K562 (cell line): ENCODE data around the gene KRT80. TPM values are rescaled to one million over a fixed set of nuclear protein-coding genes. Genes with fewer than 3 reads are reported as not detected.

ENCODE experiments used
- ATAC-seq: fragments of 200-7000 bp; cut with Tn5 transposase; 3 replicates; pipeline ENCODE4 v1.9.1; 2020; ENCODE audit warnings: moderate library complexity
- BruUV-seq: library from RNA; stranded (reverse); fragments of 400-500 nt; replicated peaks from 2 replicates; lab custom pipeline; 2021; lab: Mats Ljungman, UMichigan
- CTCF ChIA-PET: fragments of 300-600 bp; formaldehyde crosslinking; extraction: SDS; loops from one replicate; lab custom pipeline; 2021; ENCODE audit warnings: low intra/inter-chr PET ratio; lab: Yijun Ruan, JAX
- POLR2A ChIA-PET: fragments of 300-600, 350-650 bp; sonication (Branson Sonifier 250); formaldehyde crosslinking; extraction: SDS; loops from one replicate; lab custom pipeline; 2021; ENCODE audit warnings: antibody characterized with exemption, inconsistent platforms; lab: Yijun Ruan, JAX
- DNase-seq, 4 experiments: peaks; one replicate each; pipeline versions ENCODE4 v3.0.0 to v3.0.0-alpha.2; 2011 to 2018; ENCODE audit warnings: low spot score in 3 of 4, mixed read lengths in 3 of 4; ENCODE audit errors: extremely low read depth in 1 of 4
- FAIRE-seq: peaks from 2 replicates; lab custom pipeline; 2011; peaks lifted over from hg19 to GRCh38; lab: Jason Lieb, UNC
- H2AFZ ChIP-seq: 2 replicates; pipeline ENCODE4 v1.6.0; 2011; ENCODE audit warnings: low read depth, low read length, control low read depth, inconsistent platforms
- H3K27ac ChIP-seq: fragments of 200-600 bp; 3 replicates; pipeline ENCODE4 v1.8.0; 2011; ENCODE audit warnings: low read depth, mild to moderate bottlenecking, control low read depth, inconsistent platforms, low read length, moderate library complexity, mixed read lengths; ENCODE audit errors: extremely low read depth
- H3K27me3 ChIP-seq, 2 experiments: fragments of 300-600 bp in 1 of 2; 2 replicates in 1 of 2; 3 replicates in 1 of 2; pipeline versions ENCODE4 v1.6.0 to v1.8.0; 2011; ENCODE audit warnings: inconsistent platforms in 2 of 2, low read length in 2 of 2, mild to moderate bottlenecking in 1 of 2, mixed read lengths in 1 of 2, moderate library complexity in 1 of 2; ENCODE audit not compliant: control insufficient read depth in 2 of 2, insufficient read depth in 2 of 2
- H3K36me3 ChIP-seq: fragments of 300-600 bp; 3 replicates; pipeline ENCODE4 v1.8.0; 2011; ENCODE audit warnings: mild to moderate bottlenecking, low read length, inconsistent platforms; ENCODE audit not compliant: control insufficient read depth, insufficient read depth
- H3K4me1 ChIP-seq, 2 experiments: fragments of 200-600 bp in 1 of 2; replicated peaks in 1 of 2; 2 replicates in 1 of 2; 3 replicates in 1 of 2; pipeline versions ENCODE4 v1.5.1 to v1.8.0; 2011; ENCODE audit warnings: inconsistent platforms in 2 of 2, low read length in 2 of 2, mild to moderate bottlenecking in 1 of 2, mixed read lengths in 1 of 2, moderate library complexity in 1 of 2; ENCODE audit not compliant: control insufficient read depth in 2 of 2, insufficient read depth in 2 of 2
- H3K4me2 ChIP-seq: 2 replicates; pipeline ENCODE4 v1.6.1; 2011; ENCODE audit warnings: low read length, control low read depth, inconsistent platforms, mixed read lengths; ENCODE audit not compliant: insufficient read depth
- H3K4me3 ChIP-seq: fragments of 200-600 bp; sonication (generic), shearing (Covaris generic); 2 replicates; pipeline ENCODE4 v1.5.1; 2016; ENCODE audit warnings: control low read depth, inconsistent platforms
- H3K79me2 ChIP-seq: fragments of 200-600 bp; 3 replicates; pipeline ENCODE4 v1.8.0; 2011; ENCODE audit warnings: low read length, inconsistent platforms; ENCODE audit not compliant: control insufficient read depth, insufficient read depth
- H3K9ac ChIP-seq, 2 experiments: 2 replicates each; pipeline versions ENCODE4 v1.6.0 to v1.6.1; 2011; ENCODE audit warnings: low read depth in 2 of 2, low read length in 2 of 2, control low read depth in 1 of 2, inconsistent platforms in 1 of 2, mild to moderate bottlenecking in 1 of 2, mixed read lengths in 1 of 2; ENCODE audit not compliant: insufficient read depth in 1 of 2
- H3K9me1 ChIP-seq: one replicate; pipeline ENCODE4 v1.6.0; 2011; ENCODE audit warnings: inconsistent platforms, mild to moderate bottlenecking, low read length, moderate library complexity; ENCODE audit not compliant: control insufficient read depth, insufficient read depth
- H3K9me3 ChIP-seq: replicated peaks from 2 replicates; pipeline ENCODE4 v1.5.1; 2011; ENCODE audit warnings: low read depth, low read length, inconsistent platforms; ENCODE audit not compliant: control insufficient read depth, insufficient read depth
- H4K20me1 ChIP-seq: replicated peaks from 2 replicates; pipeline ENCODE4 v1.6.1; 2011; ENCODE audit warnings: low read length, inconsistent platforms, mixed read lengths; ENCODE audit not compliant: control insufficient read depth, insufficient read depth
- CAMTA2 ChIP-seq: fragments of 250-450 bp; sonication (Bioruptor Pico); conservative IDR thresholded peaks from 2 replicates; pipeline ENCODE4 v1.5.1; 2022
- CBX5 ChIP-seq: IDR thresholded peaks from 2 replicates; pipeline ENCODE4 v1.6.1; 2014; ENCODE audit warnings: low read depth, borderline replicate concordance
- GATA2 ChIP-seq: sonication (generic); formaldehyde crosslinking; IDR thresholded peaks from 2 replicates; pipeline ENCODE4 v1.4.0; 2020; ENCODE audit warnings: mild to moderate bottlenecking, missing genetic modification reagents
- HDAC8 ChIP-seq: fragments of 450-650 bp; IDR thresholded peaks from 2 replicates; pipeline ENCODE4 v1.6.1; 2016; ENCODE audit warnings: mild to moderate bottlenecking, missing genetic modification characterization, moderate library complexity, missing compliant biosample characterization
- KLF13 ChIP-seq: fragments of 450-650 bp; IDR thresholded peaks from 2 replicates; pipeline ENCODE4 v1.6.1; 2016; ENCODE audit warnings: missing genetic modification characterization, low read depth, mild to moderate bottlenecking, missing compliant biosample characterization, moderate library complexity, borderline replicate concordance
- MBD1 ChIP-seq: fragments of 250-450 bp; sonication (Bioruptor Pico); IDR thresholded peaks from 2 replicates; pipeline ENCODE4 v1.8.0; 2022; ENCODE audit warnings: inconsistent platforms
- MTF1 ChIP-seq: fragments of 250-450 bp; sonication (Bioruptor Pico); IDR thresholded peaks from 2 replicates; pipeline ENCODE4 v1.9.0; 2021; ENCODE audit warnings: moderate library complexity, mild to moderate bottlenecking, inconsistent platforms, borderline replicate concordance
- POLR2AphosphoS5 ChIP-seq: IDR thresholded peaks from 2 replicates; pipeline ENCODE4 v1.6.1; 2011; ENCODE audit warnings: mild to moderate bottlenecking, low read depth, low read length, moderate library complexity; ENCODE audit not compliant: control insufficient read depth, insufficient read depth
- SETDB1 ChIP-seq: IDR thresholded peaks from one replicate; pipeline ENCODE4 v1.6.1; 2012; ENCODE audit warnings: low read length, control low read depth, inconsistent platforms
- SMAD2 ChIP-seq: fragments of 150-350 bp; IDR thresholded peaks from 2 replicates; pipeline ENCODE4 v1.6.1; 2014; ENCODE audit warnings: low read depth, mild to moderate bottlenecking, low read length
- TBL1XR1 ChIP-seq, 2 experiments: IDR thresholded peaks; 2 replicates each; pipeline ENCODE4 v1.6.1; 2012; ENCODE audit warnings: improper control_type of control experiment in 2 of 2, low read length in 2 of 2, mild to moderate bottlenecking in 1 of 2
- TCF7L2 ChIP-seq: fragments of 150-350 bp; IDR thresholded peaks from 2 replicates; pipeline ENCODE4 v1.6.1; 2016; ENCODE audit warnings: low read depth, mild to moderate bottlenecking, low read length, moderate library complexity
- ZBTB17 ChIP-seq: fragments of 450-650 bp; formaldehyde crosslinking; IDR thresholded peaks from 2 replicates; pipeline ENCODE4 v1.4.0; 2020; ENCODE audit warnings: mild to moderate bottlenecking
- ZC3H8 ChIP-seq: fragments of 450-650 bp; IDR thresholded peaks from 2 replicates; pipeline ENCODE4 v1.6.1; 2017
- ZHX1 ChIP-seq: fragments of 150-350 bp; conservative IDR thresholded peaks from 2 replicates; pipeline ENCODE4 v1.6.1; 2014; ENCODE audit warnings: low read length
- ZNF24 ChIP-seq: fragments of 450-650 bp; IDR thresholded peaks from 2 replicates; pipeline ENCODE4 v1.6.1; 2016
- WGBS: fragments of 100-300 bp; shearing (Covaris generic); methylation state at CpG from one replicate; pipeline ENCODE4 v1.1.6; 2016; ENCODE audit warnings: low coverage, mixed read lengths; ENCODE audit not compliant: insufficient coverage; ENCODE audit errors: missing lambda C conversion rate; 5-methylcytosine and 5-hydroxymethylcytosine counted together
- in situ Hi-C: fragments of 300-500 bp; cut with MboI; formaldehyde crosslinking; loops from 4 replicates; pipeline ENCODE4 v1.15.0; 2018; ENCODE audit warnings: inconsistent platforms, mixed read lengths
- intact Hi-C: fragments of 100-400 bp; cut with micrococcal nuclease; formaldehyde crosslinking; loops from 2 replicates; pipeline ENCODE4 v1.14.2; 2022
- polyA plus RNA-seq, 8 experiments: library from polyadenylated mRNA; depleted of rRNA in 4 of 8; stranded (reverse) in 5 of 8; unstranded in 3 of 8; fragments of >200 nt; fragmentation: Nextera tagmentation in 2 of 8; fragmentation: Illumina TruSeq in 1 of 8; extraction: Ambion mirVana in 2 of 8; extraction: Trizol in 1 of 8; gene quantifications; 2 replicates each; pipeline versions ENCODE4 v1.2.1 to v1.2.3, GENCODE V29; 2011 to 2014; ENCODE audit warnings: inconsistent platforms in 1 of 8, missing spikeins in 1 of 8
- total RNA-seq, 7 experiments: library from RNA; depleted of rRNA in 6 of 7; stranded (reverse); fragments of >200 nt in 6 of 7; fragmentation: Illumina TruSeq in 2 of 7; extraction: Trizol in 2 of 7; gene quantifications; 2 replicates each; pipeline versions ENCODE4 v1.2.1 to v1.2.3, GENCODE V29; 2011 to 2021; ENCODE audit warnings: low replicate concordance in 1 of 7

KRT80 gene
- total and polyA plus RNA-seq, 9 of the 15 experiments (the other 6 are each of a cell fraction or from before 2014, with no cell fraction given): not detected

DNA sequence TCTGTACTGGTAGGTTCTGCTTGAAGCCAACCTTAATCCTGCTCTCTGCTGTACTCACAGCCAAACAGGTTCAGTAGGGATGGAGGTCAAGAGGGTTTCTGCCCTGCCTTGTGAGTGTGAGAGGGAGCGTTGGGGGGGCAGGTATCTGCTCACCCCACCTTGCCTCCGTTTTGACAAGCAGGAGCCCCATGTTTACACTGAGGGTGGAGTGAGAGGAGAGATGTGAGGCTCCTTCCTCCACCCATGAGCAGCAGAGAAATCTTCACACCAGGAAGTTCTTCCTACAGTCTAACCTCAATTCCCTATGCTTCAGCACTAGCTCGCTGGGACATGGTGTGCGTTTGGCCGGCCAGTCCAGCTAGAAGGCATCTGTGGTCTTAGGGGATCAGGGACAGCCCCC, 4.2 kb downstream of the KRT80 start:
- peaks cover 0 to 33% of the 10 kb centered on the region in 2 experiments; a peak in 2 of 5 replicates for H3K27me3 ChIP-seq
- no peak overlapping the region for H3K9ac ChIP-seq
- H3K36me3 ChIP-seq: no peaks in the 10 kb centered on the region
- in situ Hi-C loops: no loop called here
- no TSS peak for BruUV-seq
- FAIRE-seq (no peak), DNase-seq (no peak), ATAC-seq (no peak)
- ChIA-PET CTCF (interaction anchor here (0.6 kb wide), 1 partner anchor 97 kb away, joined by 4 read pairs; no protein-coding TSS in a partner anchor), POLR2A (no interaction called here)
- TF ChIP-seq ZHX1 (no peak), POLR2AphosphoS5 (no peak), GATA2 (CRISPR knock-in tag) (no peak), ZNF24 (no peak), SMAD2 (no peak), TBL1XR1 (IDR thresholded peaks at IDR 0.05; ENCODE audit: low read length in 2 of 2) (no peak), MBD1 (CRISPR knock-in tag) (no peak), KLF13 (tag) (no peak), CAMTA2 (CRISPR knock-in tag) (no peak), SETDB1 (no peak), MTF1 (CRISPR knock-in tag) (no peak), TCF7L2 (no peak), CBX5 (no peak), HDAC8 (tag) (no peak), ZC3H8 (no peak), ZBTB17 (CRISPR knock-in tag) (no peak)
- H3K4me3 ChIP-seq: no peak overlapping the region
- H3K79me2 ChIP-seq: no peaks in the 10 kb centered on the region
- intact Hi-C loops: no loop called here
- H3K9me3 ChIP-seq: no peaks in the 10 kb centered on the region
- WGBS: 2% methylated on average over 5 of the region's 5 CpGs
- no peak overlapping the region for H2AFZ ChIP-seq
- no peaks in the 10 kb centered on the region for H3K9me1 ChIP-seq
- H3K4me2 ChIP-seq: no peak overlapping the region
- H4K20me1 ChIP-seq: peaks cover 11% of the 10 kb centered on the region; the same call in 1 of the 2 replicates
- no peak overlapping the region for H3K27ac ChIP-seq
- peaks cover 0 to 4% of the 10 kb centered on the region in 2 experiments; a peak in 2 of 5 replicates for H3K4me1 ChIP-seq
